Occipital lobe (tissue), 2 donors: ENCODE results near the gene SRPK3. TPM values are rescaled to one million over a fixed set of nuclear protein-coding genes. Genes with fewer than 3 reads are reported as not detected.
"Not testable (repeated sequence)": the region's sequence is repeated elsewhere in the genome, so short reads cannot be mapped to it uniquely, and the experiment has no call there.

Source experiments
- DNase-seq: peaks from one replicate; lab custom pipeline; 2025; lab: John Stamatoyannopoulos, UW
- total RNA-seq: library from RNA; depleted of rRNA; stranded (reverse); fragments of >200 nt; gene quantifications from one replicate; pipeline ENCODE4 v1.2.3, GENCODE V29; 2014

Gene SRPK3
- total RNA-seq: 0.16 TPM

DNA sequence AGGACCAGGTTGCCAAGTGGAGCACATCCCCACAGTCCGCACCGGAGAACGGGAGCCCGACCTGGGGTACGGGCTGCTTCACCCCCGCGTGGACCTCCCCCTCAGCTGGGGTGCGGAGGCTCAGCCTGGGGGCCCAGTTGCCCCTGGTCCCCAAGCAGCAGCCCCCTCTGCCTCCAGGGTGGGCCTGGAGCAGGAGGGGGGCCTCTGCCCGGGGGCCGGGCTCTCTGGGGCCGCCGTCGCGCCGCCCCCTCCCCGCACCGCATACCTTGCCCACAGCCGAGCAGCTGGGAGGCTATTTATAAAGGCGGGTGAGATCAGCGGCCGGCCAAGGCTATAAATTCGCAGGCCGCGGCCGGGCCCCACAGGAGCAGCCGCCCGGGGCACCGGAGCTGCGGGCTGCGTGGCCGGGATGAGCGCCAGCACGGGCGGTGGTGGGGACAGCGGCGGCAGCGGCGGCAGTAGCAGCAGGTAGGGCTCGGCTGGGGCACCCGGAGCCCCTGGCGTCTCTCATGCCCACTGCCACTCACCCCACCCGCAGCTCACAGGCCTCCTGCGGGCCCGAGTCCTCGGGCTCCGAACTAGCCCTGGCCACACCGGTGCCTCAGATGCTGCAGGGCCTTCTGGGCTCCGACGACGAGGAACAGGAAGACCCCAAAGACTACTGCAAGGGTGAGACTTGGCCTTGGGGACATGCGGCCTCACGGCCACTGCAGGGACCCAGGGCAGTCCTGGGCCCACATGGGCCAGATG is at the start of gene SRPK3:
TSS of gene SRPK3 (plus strand) at position 364 of the 750 bp plus-strand sequence. CDS start at position 410, 46 bp downstream.
- no peak for DNase-seq

DNA sequence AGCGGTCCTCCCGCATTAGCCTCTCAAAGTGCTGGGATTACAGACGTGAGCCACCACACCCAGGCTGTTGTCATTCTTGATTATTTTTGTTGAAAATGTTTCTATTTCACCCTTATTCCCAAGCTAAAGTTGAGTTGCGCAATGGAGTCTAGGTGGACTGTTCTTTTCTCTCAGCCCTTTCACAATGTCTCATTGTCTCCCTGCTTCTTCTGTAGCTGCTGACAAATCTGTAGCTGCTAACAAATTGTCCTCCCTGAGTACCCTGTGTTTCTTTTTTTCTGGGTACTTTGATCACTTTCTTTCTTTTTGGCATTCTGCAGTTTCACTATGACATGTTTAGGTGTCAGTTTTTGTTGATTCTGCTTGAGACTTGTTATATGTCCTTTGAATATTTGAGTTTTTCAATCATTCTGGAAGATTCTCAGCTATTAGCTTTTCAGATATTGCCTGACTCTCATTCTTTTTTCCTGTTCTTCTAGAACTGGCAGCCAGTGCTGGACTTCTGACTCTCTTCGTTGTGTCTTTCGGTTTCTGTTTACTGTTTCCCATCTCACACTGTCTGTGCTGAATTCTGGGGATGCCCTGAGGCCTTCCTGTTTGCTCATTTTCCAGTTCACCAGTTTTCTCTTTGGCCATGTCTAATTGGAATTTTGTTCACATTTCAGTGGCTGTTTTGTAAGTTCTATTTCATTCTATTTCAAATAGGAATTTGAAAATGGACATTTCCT is 49.6 kb upstream of the SRPK3 start:
- DNase-seq: no peak

GRCh38 chrX:153731845-153732215 is 49.0 kb upstream of the SRPK3 start:
- no peak for DNase-seq

- no peak for DNase-seq
Measured at GRCh38 chrX:153732401-153732800, 48.4 kb upstream of the SRPK3 start.

DNA sequence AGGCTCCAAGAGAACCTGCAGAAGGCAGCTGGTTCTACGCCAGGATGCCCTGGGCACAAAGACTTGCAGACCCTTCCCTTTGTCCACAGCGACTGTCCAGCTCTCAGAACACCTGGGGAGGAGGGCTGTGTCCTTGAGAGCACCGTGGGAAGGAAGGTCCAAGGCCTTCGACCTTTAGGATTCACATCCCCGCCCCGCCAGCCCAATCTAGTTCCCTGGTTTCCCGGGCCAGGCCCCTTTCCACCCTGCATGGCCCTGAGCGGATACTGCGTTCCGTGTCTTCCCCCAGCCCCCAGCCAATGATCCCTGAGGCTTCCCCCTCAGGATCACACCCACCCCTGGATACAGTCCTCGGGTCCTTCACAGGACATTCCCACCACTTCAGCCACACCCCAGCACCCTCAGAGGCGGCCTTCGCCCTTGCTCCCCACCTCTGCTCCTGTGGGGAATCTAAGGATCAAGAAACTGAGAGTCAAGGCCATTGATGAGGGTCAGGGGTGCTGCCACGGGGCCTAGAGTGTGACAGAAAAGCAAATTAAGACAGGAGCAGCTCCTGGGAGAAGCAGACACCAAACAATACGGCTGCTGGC is 47.1 kb upstream of the SRPK3 start:
- no peak for DNase-seq

DNA sequence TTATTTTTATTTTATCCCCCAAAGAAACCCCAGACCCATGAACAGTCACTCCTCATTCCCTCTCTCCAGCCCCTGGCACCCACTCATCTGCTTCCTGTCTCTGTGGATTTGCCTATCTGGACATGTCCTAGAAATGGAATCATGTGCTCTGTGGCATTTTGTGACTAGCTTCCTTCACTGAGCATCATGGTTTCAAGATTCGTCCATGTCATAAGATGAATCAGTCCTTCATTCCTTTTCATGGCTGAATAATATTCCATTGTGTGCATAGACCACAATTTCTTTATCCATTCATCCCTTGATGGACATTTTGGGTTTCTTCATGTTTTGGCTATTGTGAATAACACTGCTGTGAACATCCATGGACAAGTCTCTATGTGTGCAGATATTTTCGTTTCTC is 46.0 kb upstream of the SRPK3 start:
- DNase-seq: no peak

DNA sequence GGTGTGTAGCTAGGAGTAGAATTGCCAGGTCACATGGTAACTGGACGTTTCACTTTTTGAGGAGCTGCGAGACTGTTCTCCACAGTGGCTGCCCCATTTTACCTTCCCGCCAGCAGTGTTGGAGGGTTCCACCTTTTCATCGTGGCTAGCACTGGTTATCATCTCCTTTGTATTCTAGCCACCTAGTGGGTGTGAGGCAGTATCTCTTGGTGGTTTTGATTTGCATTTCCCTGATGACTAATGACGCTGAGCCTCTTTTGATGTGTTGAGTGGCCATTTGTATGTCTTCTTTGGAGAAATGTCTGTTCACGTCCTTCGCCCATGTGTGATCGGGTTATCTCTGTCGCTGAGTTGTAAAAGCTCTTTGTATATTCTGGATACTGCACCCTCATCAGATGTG is 45.6 kb upstream of the SRPK3 start:
- no peak for DNase-seq

GRCh38 chrX:153736071-153736820 is 44.6 kb upstream of the SRPK3 start:
- DNase-seq: no peak

GRCh38 chrX:153736871-153737441 is 43.9 kb upstream of the SRPK3 start:
- no peak for DNase-seq

GRCh38 chrX:153738056-153738605 is 42.7 kb upstream of the SRPK3 start:
- no peak for DNase-seq

- no peak for DNase-seq
Measured at GRCh38 chrX:153739754-153740486, 40.9 kb upstream of the SRPK3 start.

DNA sequence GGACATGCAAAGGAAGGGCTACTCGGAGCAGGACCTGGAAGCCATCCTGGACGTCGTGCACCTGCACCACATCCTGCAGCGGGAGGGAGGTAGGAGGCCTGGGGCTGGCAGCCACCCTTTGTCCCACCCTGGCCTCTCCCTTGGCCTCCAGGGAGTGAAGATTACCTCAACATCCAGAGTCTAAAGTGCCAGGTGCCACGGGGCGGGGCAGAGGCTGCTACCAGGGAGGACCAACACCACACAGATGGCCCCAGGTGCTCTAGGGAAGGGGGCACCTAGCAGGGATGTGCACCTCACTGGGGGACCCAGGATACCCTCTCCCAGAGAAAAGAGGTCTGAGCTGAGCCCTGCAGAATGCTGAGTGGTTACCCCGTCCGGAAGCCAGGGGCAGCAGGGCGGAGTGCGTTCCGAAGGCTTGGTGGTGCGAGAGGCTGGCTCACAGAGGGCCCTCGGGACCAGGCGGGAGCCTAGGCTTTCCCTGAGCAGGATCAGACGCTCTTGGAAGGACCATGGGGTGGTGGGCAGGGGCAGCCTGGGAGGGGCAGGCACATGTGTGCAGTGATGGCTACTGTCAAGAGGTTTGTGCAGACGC is 40.1 kb upstream of the SRPK3 start:
- no peak for DNase-seq

DNA sequence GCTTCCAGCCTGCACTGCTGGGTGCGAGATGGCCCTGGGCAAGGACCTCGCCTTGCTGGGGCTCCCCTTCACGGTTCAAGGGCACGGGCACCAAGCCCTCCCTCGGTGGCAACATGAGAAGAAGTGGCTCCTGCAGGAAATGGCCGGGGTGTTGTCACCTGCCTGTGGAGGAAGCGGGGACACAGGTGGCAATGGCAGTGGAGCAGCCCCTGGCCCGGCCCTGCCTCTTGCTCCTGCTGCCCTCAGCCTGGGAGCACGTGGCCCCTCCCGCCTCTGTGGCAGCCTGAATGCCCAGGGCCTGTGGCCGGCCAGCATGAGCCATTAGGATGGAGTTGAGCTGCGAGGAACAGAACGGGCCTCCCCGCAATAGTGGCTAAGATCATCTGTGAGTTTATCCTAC is 39.4 kb upstream of the SRPK3 start:
- DNase-seq: no peak

DNA sequence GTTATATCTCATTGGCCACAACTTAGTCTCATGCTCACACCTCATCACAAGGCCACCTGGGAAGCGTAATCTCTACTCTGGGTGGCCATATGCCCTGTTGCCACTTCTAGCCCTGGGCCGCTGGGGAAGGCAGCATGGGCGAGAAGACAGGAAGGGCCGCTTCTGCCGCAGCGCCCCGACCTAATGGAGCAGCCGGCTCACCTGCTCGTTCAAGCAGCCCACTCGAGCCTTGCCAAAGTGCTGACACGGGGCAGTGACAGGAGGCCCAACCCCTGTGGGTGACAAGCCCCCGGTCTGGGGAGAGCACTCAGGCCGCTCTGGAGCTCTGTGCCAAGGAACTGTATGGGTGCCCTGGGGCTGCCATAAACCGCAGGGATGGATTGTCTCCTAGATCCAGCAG is 38.7 kb upstream of the SRPK3 start:
- DNase-seq: not testable (repeated sequence)

GRCh38 chrX:153742796-153743467 is 37.9 kb upstream of the SRPK3 start:
- DNase-seq: not testable (repeated sequence)

DNA sequence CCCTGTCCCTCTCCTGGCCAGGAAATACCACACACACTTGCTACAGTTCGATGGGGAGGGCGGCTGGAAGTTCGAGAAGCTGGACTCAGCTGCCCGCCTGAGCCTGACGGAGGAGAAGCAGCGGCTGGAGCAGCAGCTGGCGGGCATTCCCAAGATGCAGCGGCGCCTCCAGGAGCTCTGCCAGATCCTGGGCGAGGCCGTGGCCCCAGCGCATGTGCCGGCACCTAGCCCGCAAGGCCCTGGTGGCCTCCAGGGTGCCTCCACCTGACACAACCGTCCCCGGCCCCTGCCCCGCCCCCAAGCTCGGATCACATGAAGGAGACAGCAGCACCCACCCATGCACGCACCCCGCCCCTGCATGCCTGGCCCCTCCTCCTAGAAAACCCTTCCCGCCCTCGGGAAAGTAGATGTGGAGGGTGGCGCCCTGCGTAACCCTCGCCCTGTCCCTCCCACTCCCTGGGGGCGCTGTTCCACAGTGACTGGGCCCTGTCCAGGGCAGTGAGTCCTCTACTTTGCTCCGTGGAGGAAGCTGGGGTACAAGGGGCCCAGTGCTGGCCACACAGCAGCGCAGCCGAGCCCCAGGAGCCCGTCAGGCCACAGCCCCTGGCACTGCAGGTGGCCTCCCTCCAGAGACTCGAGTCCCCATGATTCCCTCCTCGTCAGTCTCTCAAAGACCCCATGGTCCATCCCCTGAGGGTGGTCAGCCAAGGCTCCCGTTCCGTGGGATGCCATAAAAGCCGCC is 37.2 kb upstream of the SRPK3 start:
- DNase-seq: not testable (repeated sequence)

- no peak for DNase-seq
Measured at GRCh38 chrX:153744210-153745066, 36.4 kb upstream of the SRPK3 start.

DNA sequence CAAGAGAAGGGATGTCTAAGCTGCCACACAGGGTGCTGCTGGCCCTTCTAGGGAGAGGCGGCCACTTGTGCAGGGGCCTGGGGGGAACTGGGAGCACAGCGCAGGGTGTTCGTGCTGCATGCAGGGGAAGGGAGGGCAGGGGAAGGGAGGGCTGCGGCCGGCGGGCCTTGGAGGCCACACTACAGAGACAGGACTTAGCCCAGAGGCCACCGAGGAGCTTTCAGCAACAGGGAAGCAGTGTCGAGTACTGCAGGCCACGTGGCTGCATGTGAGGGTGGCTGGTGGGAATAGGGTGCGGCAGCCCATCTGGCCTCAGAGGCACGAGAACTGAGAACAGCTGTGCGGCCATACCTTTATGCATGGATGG is 35.8 kb upstream of the SRPK3 start:
- DNase-seq: not testable (repeated sequence)
